ENCODE data around the gene MAML2.

Gene MAML2

DNA sequence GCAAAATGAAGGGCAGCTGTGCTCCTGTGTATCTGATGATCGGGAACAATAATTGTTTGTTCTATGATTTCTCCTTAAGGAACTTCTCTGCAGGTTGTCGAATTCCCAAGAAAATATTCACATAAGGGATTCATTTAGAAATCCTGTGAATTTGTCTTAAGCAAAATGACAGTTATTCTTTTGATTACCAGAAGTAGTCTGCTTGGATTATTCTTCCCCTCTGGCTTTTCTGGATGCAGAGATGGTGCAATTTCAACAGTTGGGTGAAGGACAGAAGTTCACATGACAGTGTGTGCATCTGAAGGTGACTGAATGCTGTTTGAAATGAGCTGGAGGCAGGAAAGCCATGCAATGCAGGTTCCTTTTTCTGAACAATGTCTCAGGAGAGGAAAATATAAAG, 281.9 kb downstream of the MAML2 start:
- TF ChIP-seq, protein P1, sequence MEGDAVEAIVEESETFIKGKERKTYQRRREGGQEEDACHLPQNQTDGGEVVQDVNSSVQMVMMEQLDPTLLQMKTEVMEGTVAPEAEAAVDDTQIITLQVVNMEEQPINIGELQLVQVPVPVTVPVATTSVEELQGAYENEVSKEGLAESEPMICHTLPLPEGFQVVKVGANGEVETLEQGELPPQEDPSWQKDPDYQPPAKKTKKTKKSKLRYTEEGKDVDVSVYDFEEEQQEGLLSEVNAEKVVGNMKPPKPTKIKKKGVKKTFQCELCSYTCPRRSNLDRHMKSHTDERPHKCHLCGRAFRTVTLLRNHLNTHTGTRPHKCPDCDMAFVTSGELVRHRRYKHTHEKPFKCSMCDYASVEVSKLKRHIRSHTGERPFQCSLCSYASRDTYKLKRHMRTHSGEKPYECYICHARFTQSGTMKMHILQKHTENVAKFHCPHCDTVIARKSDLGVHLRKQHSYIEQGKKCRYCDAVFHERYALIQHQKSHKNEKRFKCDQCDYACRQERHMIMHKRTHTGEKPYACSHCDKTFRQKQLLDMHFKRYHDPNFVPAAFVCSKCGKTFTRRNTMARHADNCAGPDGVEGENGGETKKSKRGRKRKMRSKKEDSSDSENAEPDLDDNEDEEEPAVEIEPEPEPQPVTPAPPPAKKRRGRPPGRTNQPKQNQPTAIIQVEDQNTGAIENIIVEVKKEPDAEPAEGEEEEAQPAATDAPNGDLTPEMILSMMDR (IDR thresholded peaks at IDR 0.05) = no peak
- no peak overlapping the region for H3K27ac ChIP-seq

DNA sequence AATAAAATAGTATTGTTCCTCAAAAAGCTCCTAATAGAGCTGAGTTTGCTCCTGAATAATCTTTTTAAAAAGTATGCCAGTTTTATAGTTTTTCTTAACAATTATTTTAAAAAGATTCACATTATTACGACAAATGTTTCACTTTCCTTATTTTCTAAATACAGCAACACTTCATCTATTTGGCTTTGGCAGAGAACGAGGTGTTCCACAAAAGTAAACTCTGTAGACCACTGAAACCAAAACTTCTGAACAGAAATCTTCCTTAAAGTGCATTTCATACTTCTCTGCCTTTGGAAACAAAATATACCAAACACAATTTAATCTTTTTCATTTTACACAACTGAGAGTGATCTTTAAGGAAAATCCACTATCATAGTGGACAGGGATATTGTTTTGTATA, 285.5 kb downstream of the MAML2 start:
- Histone ChIP-seq H3K9me3 (no peaks in the 10 kb centered on the region), H3K36me3 (no peaks in the 10 kb centered on the region), H3K4me1 (ENCODE audit: control insufficient read depth in 1 of 2, insufficient read depth in 1 of 2, low read depth in 1 of 2, low read length in 1 of 2) (no peaks in the 10 kb centered on the region), H3K27ac (no peak overlapping the region), H3K27me3 (no peaks in the 10 kb centered on the region), H3K4me3 (ENCODE audit: low read depth in 1 of 2, low read length in 1 of 2) (no peak overlapping the region)
- TF ChIP-seq, protein P1 (IDR thresholded peaks at IDR 0.05) = no peak

More for the DNA sequence above, 281.9 kb downstream of the MAML2 start:
- H3K36me3 ChIP-seq = no peaks in the 10 kb centered on the region
- no peaks in the 10 kb centered on the region for H3K4me1 ChIP-seq (ENCODE audit: control insufficient read depth in 1 of 2, insufficient read depth in 1 of 2, low read depth in 1 of 2, low read length in 1 of 2)
- H3K4me3 ChIP-seq (ENCODE audit: low read depth in 1 of 2, low read length in 1 of 2) = no peak overlapping the region
- no peaks in the 10 kb centered on the region for H3K27me3 ChIP-seq
- H3K9me3 ChIP-seq = no peaks in the 10 kb centered on the region

DNA sequence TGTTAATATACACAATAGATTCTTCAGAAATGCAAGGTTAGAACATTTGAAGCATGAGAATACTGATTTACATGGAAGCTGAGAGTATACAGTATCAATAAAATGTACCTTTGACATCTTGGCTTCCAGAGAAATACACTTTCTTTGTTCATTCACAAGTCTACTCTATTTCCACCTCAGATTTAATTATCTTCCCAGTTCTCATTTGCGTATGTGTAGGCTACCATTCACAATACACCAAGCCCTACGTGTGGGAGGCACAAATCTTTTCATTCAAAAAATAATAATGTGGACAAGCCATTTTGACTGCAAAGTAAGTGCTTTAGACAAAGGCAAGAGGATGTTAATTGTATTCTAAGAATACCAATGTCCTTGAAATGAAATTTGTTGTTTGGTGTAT, 286.4 kb downstream of the MAML2 start:
- Histone ChIP-seq H3K27me3 (no peaks in the 10 kb centered on the region), H3K4me3 (ENCODE audit: low read depth in 1 of 2, low read length in 1 of 2) (no peak overlapping the region), H3K27ac (no peak overlapping the region), H3K36me3 (no peaks in the 10 kb centered on the region), H3K9me3 (no peaks in the 10 kb centered on the region), H3K4me1 (ENCODE audit: control insufficient read depth in 1 of 2, insufficient read depth in 1 of 2, low read depth in 1 of 2, low read length in 1 of 2) (no peaks in the 10 kb centered on the region)
- TF ChIP-seq, protein P1 (IDR thresholded peaks at IDR 0.05) = no peak

DNA sequence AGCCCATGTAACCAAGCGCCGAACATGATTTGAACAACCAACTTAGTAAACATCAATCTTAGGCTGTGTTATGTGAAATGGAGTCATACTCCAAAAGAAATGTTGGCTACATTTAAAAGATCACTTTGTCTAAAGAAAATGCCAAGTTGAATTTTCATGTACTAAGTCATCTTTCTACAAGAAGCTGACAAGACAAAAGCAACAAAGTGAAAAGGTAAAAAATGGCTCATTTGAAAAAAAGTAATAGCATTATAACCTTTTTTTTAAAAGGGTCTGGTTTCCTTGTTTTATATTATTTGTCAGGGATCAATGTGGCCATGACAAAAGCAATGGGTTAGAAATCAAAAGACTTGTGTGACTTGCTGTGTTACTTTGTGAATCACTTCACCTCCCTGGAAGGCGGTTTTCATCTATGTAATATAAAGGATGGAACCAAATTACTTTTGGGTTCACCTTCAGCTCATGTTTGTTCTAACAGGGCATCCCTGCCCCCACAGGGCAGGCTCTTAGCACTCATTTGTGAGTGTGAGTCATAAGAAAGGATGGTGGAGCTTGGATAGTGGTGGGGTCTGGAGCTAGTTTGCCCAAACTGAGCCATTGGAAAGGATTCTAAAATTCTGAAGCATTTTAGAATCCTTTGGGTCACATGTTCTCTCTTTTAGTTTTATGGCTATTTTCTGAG, 287.1 kb downstream of the MAML2 start:
- no peaks in the 10 kb centered on the region for H3K9me3 ChIP-seq
- no peaks in the 10 kb centered on the region for H3K4me1 ChIP-seq (ENCODE audit: control insufficient read depth in 1 of 2, insufficient read depth in 1 of 2, low read depth in 1 of 2, low read length in 1 of 2)
- TF ChIP-seq, protein P1 (IDR thresholded peaks at IDR 0.05) = no peak
- no peak overlapping the region for H3K4me3 ChIP-seq (ENCODE audit: low read depth in 1 of 2, low read length in 1 of 2)
- H3K27me3 ChIP-seq = no peaks in the 10 kb centered on the region
- H3K36me3 ChIP-seq = no peaks in the 10 kb centered on the region
- no peak overlapping the region for H3K27ac ChIP-seq

DNA sequence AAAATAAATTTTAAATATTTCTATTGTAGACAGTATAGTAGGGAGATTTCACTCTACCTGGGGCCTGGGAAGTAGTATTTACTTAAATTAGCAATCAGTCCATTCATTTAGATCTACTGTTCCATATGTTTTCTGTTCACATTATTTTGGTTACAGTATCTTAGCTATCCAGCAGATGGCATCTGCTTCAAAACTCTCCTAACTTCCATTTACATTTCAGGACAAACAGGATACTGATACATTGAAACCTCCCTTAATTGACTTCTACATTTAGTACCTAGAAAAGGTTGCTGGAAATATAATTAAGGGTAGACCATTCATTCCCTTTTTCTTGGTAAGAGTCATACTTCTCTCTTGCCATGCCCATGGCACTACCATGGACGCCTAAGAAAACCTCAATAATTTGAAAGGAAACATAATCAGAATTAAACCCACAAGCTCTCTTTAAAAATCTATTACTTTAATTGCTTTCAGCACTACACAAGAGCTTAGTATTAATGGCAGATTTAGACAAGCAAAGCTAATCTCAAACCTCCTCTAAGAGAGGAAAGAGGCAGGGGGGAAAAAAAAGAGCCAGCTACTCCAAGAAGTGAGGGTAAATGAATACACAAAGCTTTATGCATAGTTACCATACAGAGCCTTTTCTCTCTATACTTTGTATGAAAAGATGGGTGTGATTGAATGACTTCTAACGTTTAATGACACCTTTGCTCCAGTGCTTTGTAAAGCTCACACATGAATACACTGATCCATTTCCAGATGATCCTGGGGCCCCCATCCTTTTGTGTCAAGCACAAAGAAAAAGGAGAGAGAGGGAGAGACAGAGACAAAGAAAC, 287.9 kb downstream of the MAML2 start:
- TF ChIP-seq, protein P1 (IDR thresholded peaks at IDR 0.05) = peak; percentile 25
- H3K4me3 ChIP-seq (ENCODE audit: low read depth in 1 of 2, low read length in 1 of 2) = no peak overlapping the region
- no peaks in the 10 kb centered on the region for H3K4me1 ChIP-seq (ENCODE audit: control insufficient read depth in 1 of 2, insufficient read depth in 1 of 2, low read depth in 1 of 2, low read length in 1 of 2)
- H3K27me3 ChIP-seq = no peaks in the 10 kb centered on the region
- H3K9me3 ChIP-seq = no peaks in the 10 kb centered on the region
- no peak overlapping the region for H3K27ac ChIP-seq
- H3K36me3 ChIP-seq = no peaks in the 10 kb centered on the region
